PC-9 (cell line): Measurements from ENCODE around the gene AKAIN1.

Source experiments
- CTCF ChIP-seq: fragments of 200-600 bp; sonication (generic); conservative IDR thresholded peaks from 2 replicates; pipeline ENCODE4 v1.6.1; 2017; ENCODE audit warnings: mixed run types, antibody characterized with exemption, mild to moderate bottlenecking, moderate library complexity
- EZH2 ChIP-seq: fragments of 200-600 bp; sonication (generic); IDR thresholded peaks from 2 replicates; pipeline ENCODE4 v1.8.0; 2017; ENCODE audit warnings: antibody characterized with exemption, low read depth

GRCh38 chr18:5214583-5215351 is 17.7 kb upstream of the AKAIN1 start:
- TF ChIP-seq CTCF = no peak
- TF ChIP-seq EZH2 = no peak
